IPS DF 6.9 (cell line): ENCODE data around the gene ATP4A.
"Not testable (repeated sequence)": the region's sequence is repeated elsewhere in the genome, so short reads cannot be mapped to it uniquely, and the experiment has no call there.

Experiments
- DNase-seq: peaks from one replicate; pipeline ENCODE4 v3.0.0-alpha.2; 2013; ENCODE audit warnings: low read depth, low spot score
- H3K27ac ChIP-seq: one replicate; pipeline ENCODE4 v1.5.1; 2013; ENCODE audit warnings: low read length, control low read depth
- H3K27me3 ChIP-seq: 2 replicates; pipeline ENCODE4 v1.6.1; 2013; ENCODE audit warnings: mild to moderate bottlenecking, low read length; ENCODE audit not compliant: control insufficient read depth, insufficient read depth
- H3K36me3 ChIP-seq: 2 replicates; pipeline ENCODE4 v1.6.1; 2013; ENCODE audit warnings: low read length; ENCODE audit not compliant: control insufficient read depth, insufficient read depth
- H3K4me1 ChIP-seq: 2 replicates; pipeline ENCODE4 v1.6.1; 2013; ENCODE audit warnings: low read length; ENCODE audit not compliant: control insufficient read depth, insufficient read depth
- H3K4me3 ChIP-seq: 2 replicates; pipeline ENCODE4 v1.5.1; 2013; ENCODE audit warnings: mild to moderate bottlenecking, low read length
- H3K9me3 ChIP-seq: 2 replicates; pipeline ENCODE4 v1.6.1; 2013; ENCODE audit warnings: low read length, inconsistent platforms; ENCODE audit not compliant: control insufficient read depth, insufficient read depth
- WGBS: extraction: QIAGEN DNeasy Blood & Tissue Kit; methylation state at CpG from one replicate; pipeline ENCODE4 v1.1.7; 2013; ENCODE audit warnings: mixed read lengths, missing lambda C conversion rate; ENCODE audit not compliant: insufficient read length, insufficient coverage; 5-methylcytosine and 5-hydroxymethylcytosine counted together

ATP4A gene

DNA sequence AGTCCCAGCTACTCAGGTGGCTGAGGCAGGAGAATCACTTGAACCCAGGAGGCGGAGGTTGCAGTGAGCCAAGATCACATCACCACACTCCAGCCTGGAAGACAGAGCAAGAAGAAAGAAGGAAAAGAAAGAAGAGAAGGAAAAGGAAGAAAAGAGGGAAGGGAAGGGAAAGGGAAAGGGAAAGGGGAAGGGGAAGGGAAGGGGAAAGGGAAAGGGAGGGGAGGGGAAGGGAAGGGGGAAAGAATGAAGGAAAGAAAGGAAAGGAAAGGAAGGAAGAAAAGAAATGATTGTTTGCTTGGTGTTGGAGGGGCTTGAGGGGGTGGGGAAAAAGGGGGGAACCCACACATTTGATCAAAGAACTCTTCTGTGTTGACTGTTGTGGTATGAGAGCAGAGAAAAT, 32.5 kb upstream of the ATP4A start:
- DNase-seq: no peak
- no CpG with 5 or more reads among the region's 1 CpG for WGBS
- H3K27me3 ChIP-seq: no peaks in the 10 kb centered on the region
- no peaks in the 10 kb centered on the region for H3K9me3 ChIP-seq
- no peaks in the 10 kb centered on the region; the same call in 1 of the 2 replicates for H3K4me1 ChIP-seq
- no peak overlapping the region for H3K27ac ChIP-seq
- H3K36me3 ChIP-seq: no peaks in the 10 kb centered on the region
- no peak overlapping the region for H3K4me3 ChIP-seq

- WGBS: no CpG with 5 or more reads among the region's 3 CpGs
- not testable (repeated sequence) for H3K9me3 ChIP-seq, DNase-seq, H3K36me3 ChIP-seq, H3K27me3 ChIP-seq, H3K4me1 ChIP-seq, H3K27ac ChIP-seq, H3K4me3 ChIP-seq
Observed at GRCh38 chr19:35595026-35595425, 31.6 kb upstream of the ATP4A start.

- WGBS: no CpG with 5 or more reads among the region's 8 CpGs
- peak; percentile 68 for DNase-seq
- Histone ChIP-seq H3K4me1 (no peaks in the 10 kb centered on the region), H3K27ac (no peak overlapping the region), H3K27me3 (no peaks in the 10 kb centered on the region), H3K9me3 (no peaks in the 10 kb centered on the region), H3K4me3 (no peak overlapping the region), H3K36me3 (no peaks in the 10 kb centered on the region)
Observed at GRCh38 chr19:35592226-35592625, 28.8 kb upstream of the ATP4A start.

GRCh38 chr19:35590875-35591274, 27.4 kb upstream of the ATP4A start:
- H3K9me3 ChIP-seq: no peaks in the 10 kb centered on the region
- H3K27me3 ChIP-seq: no peaks in the 10 kb centered on the region
- no CpG with 5 or more reads among the region's 3 CpGs for WGBS
- H3K36me3 ChIP-seq: no peaks in the 10 kb centered on the region
- no peaks in the 10 kb centered on the region for H3K4me1 ChIP-seq
- H3K4me3 ChIP-seq: no peak overlapping the region
- H3K27ac ChIP-seq: no peak overlapping the region
- DNase-seq: no peak

DNA sequence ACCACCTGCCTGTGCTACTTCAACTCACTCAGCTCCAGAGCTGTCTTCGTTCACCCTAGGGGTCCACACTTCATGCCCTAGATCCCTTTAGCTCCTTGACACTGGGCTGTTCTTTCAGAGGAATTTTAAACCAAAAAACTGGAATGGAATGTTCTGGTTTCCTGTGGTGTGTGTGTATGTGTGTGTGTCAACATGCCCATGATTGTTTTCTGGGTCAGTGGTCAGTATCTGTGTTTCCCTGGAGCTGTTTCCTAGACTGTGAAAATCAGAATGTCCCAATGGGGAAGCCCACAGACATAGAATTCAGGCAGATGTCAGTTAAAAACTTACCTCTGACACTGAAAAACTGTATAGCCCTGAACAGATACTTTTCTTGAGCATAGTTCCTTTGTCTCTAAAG, 23.9 kb upstream of the ATP4A start:
- no peak overlapping the region for H3K4me3 ChIP-seq
- no peak overlapping the region for H3K27ac ChIP-seq
- no peaks in the 10 kb centered on the region for H3K27me3 ChIP-seq
- H3K9me3 ChIP-seq: no peaks in the 10 kb centered on the region
- H3K36me3 ChIP-seq: no peaks in the 10 kb centered on the region
- no CpG with 5 or more reads among the region's 1 CpG for WGBS
- H3K4me1 ChIP-seq: no peaks in the 10 kb centered on the region
- no peak for DNase-seq

DNA sequence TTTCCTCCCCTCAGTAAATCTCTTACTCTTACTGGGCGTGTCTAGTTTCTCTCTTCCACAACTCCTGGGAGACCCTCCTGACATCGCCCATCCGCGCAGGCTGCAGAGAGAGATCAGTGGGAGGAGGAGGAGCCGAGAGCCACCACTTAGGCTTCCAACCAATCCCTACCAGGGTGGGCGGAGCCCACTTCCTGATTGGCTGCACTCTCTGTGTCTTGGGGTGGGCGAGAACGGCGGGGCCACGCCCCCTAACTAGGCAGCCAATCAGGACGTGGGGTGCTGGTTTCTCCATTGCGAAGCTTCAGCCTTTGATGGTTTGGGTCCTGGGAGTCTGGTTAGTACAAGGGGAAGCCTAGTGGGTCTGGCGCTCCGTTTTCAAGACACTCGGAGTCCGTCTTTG, 22.4 kb upstream of the ATP4A start, which contains the start of gene PMIS2:
PMIS2 (plus strand) TSS at position 326 of the 400 bp plus-strand sequence. CDS start 87 bp downstream, outside the sequence.
- no peak within 1 kb of the TSS for H3K4me3 ChIP-seq
- no peaks in the 10 kb centered on the region for H3K4me1 ChIP-seq
- H3K27me3 ChIP-seq: no peaks in the 10 kb centered on the region
- H3K36me3 ChIP-seq: no peaks in the 10 kb centered on the region
- peak; percentile 31 for DNase-seq
- WGBS: no CpG with 5 or more reads among the region's 16 CpGs
- no peak within 1 kb of the TSS for H3K27ac ChIP-seq
- no peaks in the 10 kb centered on the region for H3K9me3 ChIP-seq

DNA sequence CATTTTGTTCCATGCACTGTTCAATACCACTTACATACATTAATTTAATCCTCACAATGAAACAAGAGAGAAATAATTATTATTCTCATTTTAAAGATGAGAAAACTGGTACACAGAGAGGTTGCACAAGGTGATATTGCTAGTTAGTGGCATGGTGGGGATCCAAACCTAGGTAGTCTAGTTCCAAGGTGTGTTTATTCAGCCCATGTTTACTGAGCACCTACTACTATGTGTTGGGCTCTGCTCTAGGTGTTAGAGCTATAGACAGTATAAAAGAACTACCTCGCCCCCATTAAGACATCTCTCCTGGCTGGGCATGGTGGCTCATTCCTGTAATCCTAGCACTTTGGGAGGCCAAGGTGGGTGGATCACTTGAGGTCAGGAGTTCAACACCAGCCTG, 19.3 kb upstream of the ATP4A start:
- H3K4me1 ChIP-seq: no peaks in the 10 kb centered on the region

GRCh38 chr19:35578707-35579106, 15.2 kb upstream of the ATP4A start:
- DNase-seq: no peak
- H3K9me3 ChIP-seq: peaks cover 5% of the 10 kb centered on the region
- no peaks in the 10 kb centered on the region for H3K36me3 ChIP-seq
- no CpG with 5 or more reads among the region's 7 CpGs for WGBS
- H3K27me3 ChIP-seq: no peaks in the 10 kb centered on the region
- no peak overlapping the region for H3K4me3 ChIP-seq
- H3K4me1 ChIP-seq: no peaks in the 10 kb centered on the region
- H3K27ac ChIP-seq: no peak overlapping the region

More for the DNA sequence above, 19.3 kb upstream of the ATP4A start:
- Histone ChIP-seq H3K27me3 (no peaks in the 10 kb centered on the region), H3K4me3 (no peak overlapping the region), H3K9me3 (no peaks in the 10 kb centered on the region; the same call in 1 of the 2 replicates), H3K27ac (no peak overlapping the region), H3K36me3 (no peaks in the 10 kb centered on the region)
- no CpG with 5 or more reads among the region's 1 CpG for WGBS
- DNase-seq: no peak

DNA sequence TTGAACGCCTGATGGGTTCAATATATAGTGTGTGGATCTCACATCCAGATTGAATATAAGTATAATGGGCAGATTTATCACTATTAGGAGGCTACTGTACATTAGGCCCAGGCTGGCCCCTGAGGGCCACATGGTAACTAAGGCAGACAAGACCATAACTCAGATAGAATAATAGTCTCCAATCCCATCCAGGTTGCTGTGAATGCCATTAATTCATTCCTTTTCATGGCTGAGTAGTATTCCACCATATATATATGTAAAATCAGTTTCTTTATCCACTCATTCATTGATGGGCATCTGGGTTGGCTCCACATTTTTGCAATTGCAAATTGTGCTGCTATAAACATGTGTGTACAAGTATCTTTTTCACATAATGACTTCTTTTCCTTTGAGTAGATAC, 14.5 kb upstream of the ATP4A start:
- no peaks in the 10 kb centered on the region for H3K27me3 ChIP-seq
- DNase-seq: no peak
- no peaks in the 10 kb centered on the region for H3K4me1 ChIP-seq
- no peaks in the 10 kb centered on the region for H3K36me3 ChIP-seq
- H3K9me3 ChIP-seq: peaks cover 5% of the 10 kb centered on the region
- no peak overlapping the region for H3K27ac ChIP-seq
- H3K4me3 ChIP-seq: no peak overlapping the region
- no CpG with 5 or more reads among the region's 1 CpG for WGBS

DNA sequence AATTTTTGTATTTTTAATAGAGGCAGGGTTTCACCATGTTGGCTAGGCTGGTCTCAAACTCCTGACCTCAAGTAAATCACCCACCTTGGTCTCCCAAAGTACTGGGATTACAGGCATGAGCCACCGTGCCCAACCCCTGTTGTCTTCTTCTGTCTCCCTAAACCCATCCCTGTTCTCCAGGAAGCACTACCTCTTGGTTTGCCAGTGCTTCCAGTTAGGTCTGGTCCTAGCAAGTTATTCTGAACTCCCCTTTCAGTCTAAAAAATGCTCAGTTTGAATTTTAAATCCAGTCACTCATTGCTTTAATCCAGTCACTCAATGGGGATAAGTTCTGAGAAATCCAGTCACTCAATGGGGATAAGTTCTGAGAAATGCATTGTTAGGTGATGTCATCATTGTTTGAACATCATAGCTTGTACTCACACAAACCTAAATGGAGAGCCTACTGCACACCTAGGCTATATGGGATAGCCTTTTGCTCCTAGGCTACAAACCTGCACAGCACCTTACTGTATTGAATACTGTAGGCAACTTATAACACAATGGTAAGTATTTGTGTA, 8.0 kb upstream of the ATP4A start:
- Histone ChIP-seq H3K36me3 (no peaks in the 10 kb centered on the region), H3K9me3 (peaks cover 5% of the 10 kb centered on the region), H3K27me3 (no peaks in the 10 kb centered on the region), H3K4me3 (no peak overlapping the region), H3K27ac (no peak overlapping the region), H3K4me1 (0 out of 2 replicates have a peak, but pooled peaks cover 1% of the 10 kb centered on the region)
- no CpG with 5 or more reads among the region's 1 CpG for WGBS
- DNase-seq: no peak

DNA sequence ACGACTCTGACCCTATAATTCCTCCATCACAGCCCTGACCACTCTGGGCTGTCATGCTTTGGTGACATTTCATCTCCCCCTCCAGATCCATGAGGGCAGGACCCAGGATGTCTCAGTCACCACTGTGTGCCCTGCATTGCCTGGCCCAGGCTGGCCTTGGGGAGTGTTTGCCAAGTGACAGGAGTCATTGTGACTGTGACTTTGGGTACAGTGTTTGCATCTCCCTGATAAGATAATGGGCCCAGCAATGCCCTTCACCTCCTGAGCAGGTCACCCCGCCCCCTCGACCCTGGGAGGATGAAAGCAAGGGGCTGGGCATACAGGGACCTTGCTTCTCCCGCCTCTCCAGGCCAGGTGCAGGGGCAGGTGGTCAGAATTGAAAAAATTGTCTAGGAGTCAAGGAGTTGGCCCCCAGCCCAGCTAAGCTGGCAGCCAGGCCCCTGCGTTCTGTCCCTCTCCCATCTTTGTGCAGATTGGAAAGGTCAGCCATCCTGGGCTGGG, 5.9 kb upstream of the ATP4A start:
- Histone ChIP-seq H3K4me3 (no peak overlapping the region), H3K9me3 (no peaks in the 10 kb centered on the region), H3K27ac (no peak overlapping the region), H3K4me1 (0 out of 2 replicates have a peak, but pooled peaks cover 1% of the 10 kb centered on the region), H3K27me3 (no peaks in the 10 kb centered on the region), H3K36me3 (no peaks in the 10 kb centered on the region)
- no CpG with 5 or more reads among the region's 5 CpGs for WGBS
- no peak for DNase-seq
